Activated B cell treated with CpG ODN at 0.5 μM for 24 hours (primary cell): ENCODE data around the gene GPR150. TPM values are rescaled to one million over a fixed set of nuclear protein-coding genes. Genes with fewer than 3 reads are reported as not detected.

Experiments used
- ATAC-seq: fragments of 200-7000 bp; cut with Tn5 transposase; one replicate; pipeline ENCODE4 v1.10.0; 2021; ENCODE audit warnings: low read depth, mild to moderate bottlenecking, moderate library complexity
- CTCF ChIA-PET: fragments of 350-600 bp; sonication (Branson Sonifier 250); formaldehyde crosslinking; loops from one replicate; lab custom pipeline; 2021; ENCODE audit warnings: antibody characterized with exemption; lab: Charles Lee
- POLR2A ChIA-PET: fragments of 350-600 bp; sonication (Branson Sonifier 250); formaldehyde crosslinking; loops from one replicate; lab custom pipeline; 2021; ENCODE audit warnings: antibody characterized with exemption; lab: Charles Lee
- DNase-seq: peaks from one replicate; pipeline ENCODE4 v3.0.0; 2022
- H3K27ac Mint-ChIP-seq: one replicate; pipeline ENCODE4 v1.8.0; 2020; ENCODE audit warnings: mixed read lengths
- H3K27me3 Mint-ChIP-seq: one replicate; pipeline ENCODE4 v1.8.0; 2021; ENCODE audit warnings: mixed read lengths
- H3K36me3 Mint-ChIP-seq: one replicate; pipeline ENCODE4 v1.8.0; 2021; ENCODE audit warnings: low read depth, mixed read lengths
- H3K4me1 Mint-ChIP-seq: one replicate; pipeline ENCODE4 v1.8.0; 2021; ENCODE audit warnings: mixed read lengths
- H3K4me3 Mint-ChIP-seq: one replicate; pipeline ENCODE4 v1.8.0; 2020; ENCODE audit warnings: mild to moderate bottlenecking, mixed read lengths
- H3K9me3 Mint-ChIP-seq: one replicate; pipeline ENCODE4 v1.8.0; 2020; ENCODE audit warnings: mixed read lengths
- intact Hi-C: fragments of 100-400 bp; cut with micrococcal nuclease; formaldehyde crosslinking; loops from one replicate; pipeline ENCODE4 v1.15.1; 2024
- total RNA-seq: library from RNA; stranded (reverse); gene quantifications from 2 replicates; pipeline ENCODE4 v1.2.3, GENCODE V29; 2022
- TF ChIP-seq, protein P1 (sequence below): fragments of 200-600 bp; IDR thresholded peaks from one replicate; pipeline ENCODE4 v1.8.0; 2022; ENCODE audit warnings: antibody characterized with exemption, mild to moderate bottlenecking

GPR150 gene
- total RNA-seq, 1 donor from 2014 or later = 0.60 TPM

GRCh38 chr5:95591490-95591901 lies 28.4 kb upstream of the GPR150 start:
- ChIA-PET POLR2A (no interaction called here), CTCF (no interaction called here)
- Mint-ChIP-seq H3K27ac (no peak overlapping the region), H3K4me1 (peaks cover 7% of the 10 kb centered on the region), H3K27me3 (no peaks in the 10 kb centered on the region), H3K9me3 (no peaks in the 10 kb centered on the region), H3K36me3 (peaks cover 7% of the 10 kb centered on the region), H3K4me3 (no peak overlapping the region)
- DNase-seq (no peak), ATAC-seq (no peak)
- intact Hi-C loops = no loop called here
- TF ChIP-seq, protein P1, sequence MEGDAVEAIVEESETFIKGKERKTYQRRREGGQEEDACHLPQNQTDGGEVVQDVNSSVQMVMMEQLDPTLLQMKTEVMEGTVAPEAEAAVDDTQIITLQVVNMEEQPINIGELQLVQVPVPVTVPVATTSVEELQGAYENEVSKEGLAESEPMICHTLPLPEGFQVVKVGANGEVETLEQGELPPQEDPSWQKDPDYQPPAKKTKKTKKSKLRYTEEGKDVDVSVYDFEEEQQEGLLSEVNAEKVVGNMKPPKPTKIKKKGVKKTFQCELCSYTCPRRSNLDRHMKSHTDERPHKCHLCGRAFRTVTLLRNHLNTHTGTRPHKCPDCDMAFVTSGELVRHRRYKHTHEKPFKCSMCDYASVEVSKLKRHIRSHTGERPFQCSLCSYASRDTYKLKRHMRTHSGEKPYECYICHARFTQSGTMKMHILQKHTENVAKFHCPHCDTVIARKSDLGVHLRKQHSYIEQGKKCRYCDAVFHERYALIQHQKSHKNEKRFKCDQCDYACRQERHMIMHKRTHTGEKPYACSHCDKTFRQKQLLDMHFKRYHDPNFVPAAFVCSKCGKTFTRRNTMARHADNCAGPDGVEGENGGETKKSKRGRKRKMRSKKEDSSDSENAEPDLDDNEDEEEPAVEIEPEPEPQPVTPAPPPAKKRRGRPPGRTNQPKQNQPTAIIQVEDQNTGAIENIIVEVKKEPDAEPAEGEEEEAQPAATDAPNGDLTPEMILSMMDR = no peak

- H3K4me3 Mint-ChIP-seq = no peak overlapping the region
- ChIA-PET POLR2A (no interaction called here), CTCF (interaction anchor here (0.9 kb wide), 1 partner anchor 39 kb away, joined by 3 read pairs; no protein-coding TSS in a partner anchor)
- H3K9me3 Mint-ChIP-seq = no peaks in the 10 kb centered on the region
- ATAC-seq (no peak), DNase-seq (no peak)
- TF ChIP-seq, protein P1 = no peak
- intact Hi-C loops = no loop called here
- H3K36me3 Mint-ChIP-seq = peaks cover 5% of the 10 kb centered on the region
- H3K27me3 Mint-ChIP-seq = no peaks in the 10 kb centered on the region
- H3K4me1 Mint-ChIP-seq = peaks cover 7% of the 10 kb centered on the region
- no peak overlapping the region for H3K27ac Mint-ChIP-seq
Measured at GRCh38 chr5:95595289-95595931, 24.5 kb upstream of the GPR150 start.

DNA sequence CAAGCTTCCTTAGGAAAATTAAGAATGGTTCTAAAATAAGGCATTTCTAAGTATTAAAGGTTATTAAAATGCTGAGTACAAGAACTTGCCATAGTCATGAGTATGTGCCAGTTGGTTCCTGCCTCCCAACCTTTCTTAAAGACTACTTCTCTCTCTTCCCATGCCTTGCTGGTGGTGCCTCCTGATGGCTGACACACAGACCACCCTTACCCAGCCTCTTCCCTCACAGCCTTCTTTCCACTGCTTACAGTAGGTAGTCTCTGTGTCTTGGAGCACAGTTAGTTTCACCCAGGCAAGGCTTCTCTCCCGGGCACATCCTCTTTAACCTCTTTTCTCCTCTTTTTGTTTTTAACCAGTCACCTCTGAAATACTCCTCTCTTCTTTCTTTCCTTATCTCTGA lies 20.6 kb upstream of the GPR150 start:
- Mint-ChIP-seq H3K27me3 (no peaks in the 10 kb centered on the region), H3K4me1 (no peaks in the 10 kb centered on the region), H3K36me3 (peaks cover 15% of the 10 kb centered on the region), H3K9me3 (no peaks in the 10 kb centered on the region), H3K27ac (no peak overlapping the region), H3K4me3 (no peak overlapping the region)
- DNase-seq = no peak
- CTCF ChIA-PET = no interaction called here
- intact Hi-C loops = no loop called here
- TF ChIP-seq, protein P1 = no peak
- no peak for ATAC-seq
- POLR2A ChIA-PET = no interaction called here

GRCh38 chr5:95600557-95600956 lies 19.3 kb upstream of the GPR150 start:
- no peaks in the 10 kb centered on the region for H3K27me3 Mint-ChIP-seq
- H3K27ac Mint-ChIP-seq = no peak overlapping the region
- intact Hi-C loops = no loop called here
- TF ChIP-seq, protein P1 = no peak
- H3K4me1 Mint-ChIP-seq = no peaks in the 10 kb centered on the region
- ChIA-PET CTCF (no interaction called here), POLR2A (no interaction called here)
- DNase-seq (no peak), ATAC-seq (no peak)
- peaks cover 13% of the 10 kb centered on the region for H3K36me3 Mint-ChIP-seq
- no peak overlapping the region for H3K4me3 Mint-ChIP-seq
- H3K9me3 Mint-ChIP-seq = no peaks in the 10 kb centered on the region

DNA sequence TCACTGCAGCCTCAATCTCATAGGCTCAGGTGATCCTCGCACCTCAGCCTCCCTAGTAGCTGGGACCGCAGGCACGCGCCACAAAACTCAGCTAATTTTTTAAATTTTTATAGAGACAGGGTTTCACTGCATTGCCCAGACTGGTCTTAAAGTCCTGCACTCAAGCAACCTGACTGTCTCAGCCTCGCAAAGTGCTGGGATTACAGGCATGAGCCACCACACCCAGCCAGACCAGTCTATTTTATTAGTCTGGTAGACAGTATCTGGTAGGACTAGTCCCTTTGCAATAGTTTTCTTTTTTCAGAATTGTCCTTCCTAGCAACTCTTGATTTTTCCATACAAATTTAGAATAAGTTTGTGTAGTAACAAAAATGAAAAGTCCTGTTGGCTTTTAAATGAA lies 14.1 kb upstream of the GPR150 start:
- no peaks in the 10 kb centered on the region for H3K9me3 Mint-ChIP-seq

More for the DNA sequence above, 14.1 kb upstream of the GPR150 start:
- POLR2A ChIA-PET = no interaction called here
- intact Hi-C loops = no loop called here
- ATAC-seq (no peak), DNase-seq (no peak)
- H3K27ac Mint-ChIP-seq = no peak overlapping the region
- no peaks in the 10 kb centered on the region for H3K27me3 Mint-ChIP-seq
- peaks cover 11% of the 10 kb centered on the region for H3K36me3 Mint-ChIP-seq
- CTCF ChIA-PET = no interaction called here
- no peak overlapping the region for H3K4me3 Mint-ChIP-seq
- H3K4me1 Mint-ChIP-seq = no peaks in the 10 kb centered on the region
- TF ChIP-seq, protein P1 = no peak
